Stimulated activated naive CD8-positive, alpha-beta T cell treated with anti-CD3 and anti-CD28 coated beads, Interleukin-15, Interleukin-2, amounts not matched to agents 100 U/mL and 50 U/mL, for 24 hours (primary cell): Measurements from ENCODE around the gene CERS1.
A peak's percentile ranks its signal among the peaks of the same experiment; 100 is the strongest.

Experiments used
- ATAC-seq: fragments of 150-1000 bp; cut with Tn5 transposase; one replicate; pipeline ENCODE4 v1.10.0; 2021
- DNase-seq: peaks from one replicate; pipeline ENCODE4 v3.0.0; 2021

CERS1 gene, protein sequence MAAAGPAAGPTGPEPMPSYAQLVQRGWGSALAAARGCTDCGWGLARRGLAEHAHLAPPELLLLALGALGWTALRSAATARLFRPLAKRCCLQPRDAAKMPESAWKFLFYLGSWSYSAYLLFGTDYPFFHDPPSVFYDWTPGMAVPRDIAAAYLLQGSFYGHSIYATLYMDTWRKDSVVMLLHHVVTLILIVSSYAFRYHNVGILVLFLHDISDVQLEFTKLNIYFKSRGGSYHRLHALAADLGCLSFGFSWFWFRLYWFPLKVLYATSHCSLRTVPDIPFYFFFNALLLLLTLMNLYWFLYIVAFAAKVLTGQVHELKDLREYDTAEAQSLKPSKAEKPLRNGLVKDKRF

GRCh38 chr19:18895824-18896341, at the start of gene CERS1:
CERS1 (minus strand) TSS chr19:18896158; CDS start chr19:18896072, 86 bp downstream.
- DNase-seq (no peak), ATAC-seq (no peak)

DNA sequence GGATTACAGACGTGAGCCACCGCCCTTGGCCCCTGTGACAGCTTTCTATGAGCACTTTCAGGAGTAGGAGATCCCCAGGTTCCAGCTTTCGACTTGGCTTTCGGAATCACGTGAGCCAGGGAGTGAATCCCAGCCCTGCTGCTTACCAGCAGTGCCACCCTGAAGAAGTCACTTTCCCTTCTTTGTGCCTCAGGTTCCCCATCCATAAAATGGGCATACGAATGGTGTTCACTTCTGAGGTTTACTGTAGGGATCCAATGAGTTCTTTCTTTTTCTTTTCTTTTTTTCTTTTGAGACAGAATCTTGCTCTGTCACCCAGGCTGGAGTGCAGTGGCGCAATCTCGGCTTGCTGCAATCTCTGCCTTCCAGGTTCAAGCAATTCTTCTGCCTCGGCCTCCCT, 49.3 kb upstream of the CERS1 start:
- no peak for DNase-seq
- ATAC-seq: no peak

DNA sequence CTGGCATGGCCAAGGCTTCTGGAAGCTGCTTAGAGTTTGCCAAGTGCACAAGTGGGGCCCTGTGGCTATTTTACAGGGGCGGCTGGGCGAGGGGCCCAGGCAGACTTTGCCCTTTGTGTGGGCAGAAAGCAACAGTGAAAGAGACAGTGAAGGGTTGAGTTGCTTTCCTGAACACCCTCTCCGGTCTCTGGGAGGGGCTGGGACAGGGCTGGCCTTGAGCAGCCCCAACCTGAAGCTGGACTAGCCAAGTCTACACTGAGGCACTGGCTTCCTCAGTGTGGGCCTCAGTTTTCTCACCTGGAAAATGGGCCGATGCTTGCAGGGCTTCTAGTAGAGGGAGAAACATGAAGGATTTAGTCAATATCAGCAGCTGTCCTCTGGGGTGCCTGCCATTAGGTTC, 47.5 kb upstream of the CERS1 start:
- ATAC-seq (no peak), DNase-seq (no peak)

- DNase-seq (no peak), ATAC-seq (no peak)
Measured at GRCh38 chr19:18942692-18943091, 46.7 kb upstream of the CERS1 start.

GRCh38 chr19:18941628-18942354, 45.8 kb upstream of the CERS1 start:
- DNase-seq: no peak
- no peak for ATAC-seq

DNA sequence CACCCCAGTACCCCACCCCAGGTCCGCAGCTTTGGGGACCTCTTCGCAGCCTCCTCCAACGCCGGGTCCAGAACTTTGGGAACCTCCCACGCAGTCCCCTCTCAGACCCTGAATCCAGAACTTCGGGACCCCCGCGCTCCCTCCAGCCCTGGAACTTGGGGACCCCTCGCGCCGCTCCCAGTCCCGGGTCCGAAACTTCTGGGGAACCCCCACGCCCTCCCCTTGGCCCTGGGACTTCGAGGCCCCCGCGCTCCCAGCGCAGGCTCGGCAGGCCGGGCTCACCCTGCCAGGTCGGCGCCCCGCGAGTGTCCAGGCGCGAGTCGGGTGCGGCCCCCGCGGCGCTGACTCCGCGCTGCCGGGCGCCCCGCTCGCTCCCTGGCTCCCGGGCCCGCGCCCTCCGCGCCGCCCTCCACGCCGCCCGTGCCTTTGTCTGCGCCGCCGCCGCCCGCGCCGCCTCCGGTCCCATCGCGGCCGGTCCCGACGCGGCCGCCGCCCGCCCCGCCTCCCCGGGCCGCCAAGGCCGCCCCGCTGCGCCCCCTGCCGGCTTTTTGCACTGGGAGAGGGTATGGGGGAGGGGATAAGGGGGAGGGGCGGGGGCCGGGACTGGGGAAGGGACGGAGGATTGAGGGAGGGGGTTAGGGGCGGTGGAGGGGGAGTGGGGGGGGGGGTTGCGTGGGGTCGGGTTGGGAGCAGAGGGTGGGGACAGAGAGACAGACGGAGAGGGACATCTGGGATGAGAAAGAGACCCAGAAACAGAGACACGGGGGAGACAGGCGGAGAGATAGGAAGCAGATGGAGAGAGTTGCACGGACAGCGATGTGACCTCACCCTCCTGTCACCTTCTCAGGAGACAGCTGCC, 45.0 kb upstream of the CERS1 start, which contains the start of gene HOMER3:
Gene HOMER3 (minus strand): TSS at position 449 of the 859 bp plus-strand sequence. CDS start 2,235 bp downstream, outside the sequence.
- DNase-seq: peak; percentile 91
- peak; percentile 64 for ATAC-seq

DNA sequence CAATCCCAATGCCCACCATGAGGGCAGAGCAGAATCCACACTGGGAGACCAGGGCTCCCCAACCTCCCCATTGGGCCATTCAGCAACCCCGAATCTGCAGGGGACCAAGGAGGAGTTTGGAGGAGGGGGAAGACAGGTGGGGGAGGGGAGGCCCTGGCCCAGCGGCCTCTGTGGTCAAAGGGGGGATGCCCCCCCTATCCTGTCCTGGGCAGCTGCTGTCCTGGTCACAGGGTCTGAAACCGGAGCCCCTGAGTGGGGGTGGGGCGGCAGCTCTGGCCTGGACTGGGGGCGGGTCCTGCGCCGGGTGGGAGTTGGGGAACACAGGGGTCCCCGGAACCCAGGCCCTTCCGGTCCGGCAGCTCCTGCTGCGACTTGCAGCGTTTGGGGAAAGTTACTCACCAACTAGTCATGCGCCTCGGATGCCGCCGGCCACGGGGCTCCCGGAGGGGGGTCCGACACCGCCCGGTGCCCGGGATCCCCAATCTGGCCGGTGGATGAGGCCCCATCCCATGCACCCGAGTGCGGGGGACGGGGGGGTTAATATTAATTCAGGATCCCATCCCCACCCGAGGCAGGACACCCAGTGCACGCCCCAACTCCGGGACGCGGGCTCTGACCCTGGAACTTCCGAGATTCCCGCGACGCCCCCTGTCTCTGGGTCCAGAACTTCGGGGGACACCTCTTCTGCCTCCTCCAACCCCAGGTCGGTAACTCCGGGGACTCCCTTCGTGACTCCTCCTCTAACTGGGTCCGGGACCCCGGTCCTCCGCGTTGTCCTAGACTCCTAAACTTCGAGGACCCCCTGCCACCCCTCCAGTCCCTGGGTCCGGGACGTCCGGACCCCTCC, 44.2 kb upstream of the CERS1 start:
- ATAC-seq (peak; percentile 33), DNase-seq (peak; percentile 41)

DNA sequence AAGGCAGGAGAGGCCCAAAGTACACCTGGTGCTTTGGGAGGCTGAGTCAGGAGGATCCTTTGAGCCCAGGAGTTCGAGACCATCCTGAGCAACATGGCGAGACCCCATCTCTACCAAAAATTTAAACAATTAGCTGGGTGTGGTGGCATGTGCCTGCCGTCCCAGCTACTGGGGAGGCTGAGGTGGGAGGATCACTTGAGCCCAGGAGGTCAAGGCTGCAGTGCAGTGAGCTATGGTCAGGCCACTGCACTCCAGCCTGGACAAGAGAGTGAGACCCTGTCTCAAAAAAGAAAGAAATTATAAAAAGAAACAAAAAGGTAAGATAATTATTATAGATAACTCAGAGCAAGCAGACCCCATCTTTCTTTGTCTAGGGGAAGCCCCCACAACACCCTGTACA, 43.2 kb upstream of the CERS1 start:
- DNase-seq (no peak), ATAC-seq (no peak)

DNA sequence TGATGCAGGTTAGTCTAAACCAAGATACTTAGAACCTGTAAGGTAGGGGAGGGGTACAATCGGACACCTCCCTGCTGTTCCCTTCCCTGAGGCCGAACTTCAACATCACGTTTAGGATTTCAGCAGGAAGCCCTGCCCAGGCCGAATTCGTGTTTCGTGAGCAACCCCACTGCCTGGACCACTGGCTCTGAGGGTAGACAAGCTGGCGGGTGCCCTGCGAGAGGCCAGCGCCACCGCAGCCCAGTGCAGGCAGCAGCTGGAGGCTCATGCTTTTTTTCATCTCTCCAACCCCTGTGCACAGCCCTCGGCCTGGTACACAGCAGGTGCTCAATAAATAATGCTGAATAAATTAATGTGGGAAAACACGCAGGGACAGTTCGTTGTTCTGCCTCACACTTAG, 37.3 kb upstream of the CERS1 start:
- ATAC-seq (no peak), DNase-seq (no peak)

- ATAC-seq (peak; percentile 87), DNase-seq (peak; percentile 91)
Measured at GRCh38 chr19:18932216-18932841, 36.4 kb upstream of the CERS1 start.

- ATAC-seq (no peak), DNase-seq (no peak)
Measured at GRCh38 chr19:18931316-18932162, 35.6 kb upstream of the CERS1 start.

DNA sequence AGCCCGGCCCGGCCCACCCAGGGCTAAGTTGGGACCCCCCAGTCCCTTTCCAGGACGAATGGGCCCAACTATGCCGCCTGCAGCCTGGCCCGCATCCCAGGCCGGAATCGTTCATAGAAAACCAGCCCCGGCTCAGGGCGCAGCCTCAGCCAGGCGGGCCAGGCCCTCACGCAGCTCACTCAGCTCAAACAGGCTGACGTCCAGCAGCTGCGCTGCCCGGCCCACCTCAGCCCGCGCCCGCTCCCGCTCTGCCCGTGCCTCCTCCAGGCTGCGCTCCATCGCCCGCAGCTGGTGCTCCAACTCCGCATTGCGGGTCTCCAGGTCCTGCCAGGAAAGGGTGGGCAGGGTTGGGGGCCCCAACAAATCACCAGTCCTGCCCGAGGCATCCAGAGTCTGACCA, 33.4 kb upstream of the CERS1 start:
- ATAC-seq (no peak), DNase-seq (no peak)

GRCh38 chr19:18928018-18928805, 32.3 kb upstream of the CERS1 start:
- DNase-seq: no peak
- no peak for ATAC-seq

DNA sequence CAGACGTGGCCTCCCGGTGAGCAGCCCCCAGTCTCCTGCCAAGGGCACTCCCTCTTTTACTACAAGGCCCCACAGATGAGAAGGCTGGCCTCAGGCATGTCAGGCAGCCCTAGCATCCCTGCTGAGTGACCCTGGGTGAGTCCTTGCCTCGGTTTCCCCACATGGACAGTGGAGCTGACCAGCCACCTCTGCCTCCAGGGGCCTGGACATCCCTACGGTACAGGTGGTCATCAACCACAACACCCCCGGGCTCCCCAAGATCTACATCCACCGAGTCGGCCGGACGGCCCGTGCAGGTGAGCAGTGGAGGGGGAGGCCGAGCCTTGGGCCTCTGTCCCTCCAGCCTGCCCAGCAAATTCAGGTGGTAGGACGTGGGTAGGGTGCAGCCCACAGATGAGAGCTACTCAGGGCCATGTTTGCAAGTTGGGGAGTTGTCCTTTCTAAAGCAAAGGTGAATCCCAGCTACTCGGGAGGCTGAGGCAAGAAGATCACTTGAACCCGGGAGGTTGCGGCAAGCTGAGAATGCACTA, 28.8 kb upstream of the CERS1 start:
- no peak for DNase-seq
- no peak for ATAC-seq

GRCh38 chr19:18922228-18922985, 26.4 kb upstream of the CERS1 start:
- no peak for DNase-seq
- no peak for ATAC-seq

DNA sequence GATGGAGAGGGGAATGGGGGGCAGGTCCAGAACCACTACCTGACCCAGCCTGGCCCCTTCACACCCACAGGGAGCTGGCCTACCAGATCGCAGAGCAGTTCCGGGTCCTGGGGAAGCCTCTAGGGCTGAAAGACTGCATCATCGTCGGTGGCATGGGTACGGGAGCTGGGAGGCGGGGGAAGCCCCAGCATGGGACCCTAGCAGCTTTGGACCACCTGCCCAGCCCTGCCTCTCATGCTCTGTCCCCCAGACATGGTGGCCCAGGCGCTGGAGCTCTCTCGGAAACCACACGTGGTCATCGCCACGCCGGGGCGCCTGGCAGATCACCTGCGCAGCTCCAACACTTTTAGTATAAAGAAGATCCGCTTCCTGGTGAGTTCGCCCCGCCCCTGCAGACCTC, 25.6 kb upstream of the CERS1 start:
- ATAC-seq (no peak), DNase-seq (no peak)

GRCh38 chr19:18920400-18920799, 24.4 kb upstream of the CERS1 start:
- no peak for ATAC-seq
- no peak for DNase-seq

- ATAC-seq: no peak
- no peak for DNase-seq
Measured at GRCh38 chr19:18919900-18920214, 23.9 kb upstream of the CERS1 start.
